Smooth muscle cell (in vitro differentiated cells): Measurements from ENCODE around the gene TRAPPC8. TPM values are rescaled to one million over a fixed set of nuclear protein-coding genes. Genes with fewer than 3 reads are reported as not detected.

ENCODE experiments used
- DNase-seq: peaks from one replicate; lab custom pipeline; 2025; ENCODE audit not compliant: unreplicated experiment; lab: John Stamatoyannopoulos, UW
- H2AFZ ChIP-seq: fragments of 200-600 bp; sonication (generic); 2 replicates; pipeline ENCODE4 v1.6.0; 2016; ENCODE audit warnings: antibody characterized with exemption, low read depth, mild to moderate bottlenecking
- H3F3A ChIP-seq: fragments of 200-600 bp; sonication (generic); 2 replicates; pipeline ENCODE4 v1.6.0; 2017; ENCODE audit warnings: antibody characterized with exemption, low read depth
- H3K27ac ChIP-seq: fragments of 200-600 bp; sonication (generic); 2 replicates; pipeline ENCODE4 v1.5.1; 2016; ENCODE audit warnings: low read depth, mild to moderate bottlenecking
- H3K27me3 ChIP-seq: fragments of 200-600 bp; sonication (generic); 2 replicates; pipeline ENCODE4 v1.6.1; 2016; ENCODE audit warnings: low read depth, mild to moderate bottlenecking
- H3K36me3 ChIP-seq: fragments of 200-600 bp; sonication (generic); 2 replicates; pipeline ENCODE4 v1.5.1; 2016; ENCODE audit warnings: low read depth
- H3K4me1 ChIP-seq: fragments of 200-600 bp; sonication (generic); 2 replicates; pipeline ENCODE4 v1.5.1; 2016; ENCODE audit warnings: low read depth
- H3K4me2 ChIP-seq: fragments of 200-600 bp; sonication (generic); 2 replicates; pipeline ENCODE4 v1.6.0; 2016; ENCODE audit warnings: mild to moderate bottlenecking
- H3K4me3 ChIP-seq: fragments of 200-600 bp; sonication (generic); 2 replicates; pipeline ENCODE4 v1.5.1; 2016; ENCODE audit warnings: mild to moderate bottlenecking
- H3K79me2 ChIP-seq: fragments of 200-600 bp; sonication (generic); 2 replicates; pipeline ENCODE4 v1.6.0; 2016; ENCODE audit warnings: low read depth, mild to moderate bottlenecking
- H3K9ac ChIP-seq: fragments of 200-600 bp; sonication (generic); 2 replicates; pipeline ENCODE4 v1.6.0; 2016; ENCODE audit warnings: low read depth
- H3K9me3 ChIP-seq: fragments of 200-600 bp; sonication (generic); replicated peaks from 2 replicates; pipeline ENCODE4 v1.5.1; 2016; ENCODE audit warnings: low read depth
- H4K20me1 ChIP-seq: fragments of 200-600 bp; sonication (generic); 2 replicates; pipeline ENCODE4 v1.6.0; 2016; ENCODE audit warnings: low read depth
- CTCF ChIP-seq: fragments of 200-600 bp; sonication (generic); IDR thresholded peaks from 2 replicates; pipeline ENCODE4 v1.5.1; 2017; ENCODE audit warnings: borderline replicate concordance, mild to moderate bottlenecking, antibody characterized with exemption; ENCODE audit not compliant: insufficient read depth, poor library complexity, severe bottlenecking
- WGBS: methylation state at CpG from one replicate; pipeline ENCODE4 v1.1.7; 2016; ENCODE audit warnings: low lambda C conversion rate; 5-methylcytosine and 5-hydroxymethylcytosine counted together
- polyA plus RNA-seq: library from polyadenylated mRNA; unstranded; fragments of >200 nt; fragmentation: Nextera tagmentation; extraction: Ambion mirVana; gene quantifications from 2 replicates; pipeline ENCODE4 v1.2.1, GENCODE V29; 2016
- total RNA-seq: library from RNA; depleted of rRNA; stranded (reverse); fragments of >200 nt; gene quantifications from 2 replicates; pipeline ENCODE4 v1.2.3, GENCODE V29; 2014

TRAPPC8 gene
- total and polyA plus RNA-seq, 2 experiments from 2014 or later = 4.8 to 35.6 TPM

GRCh38 chr18:31878358-31878757 lies 64.6 kb downstream of the TRAPPC8 start:
- Histone ChIP-seq H3K27me3 (no peaks in the 10 kb centered on the region), H3K36me3 (peaks cover 23% of the 10 kb centered on the region), H3K4me2 (no peak overlapping the region), H3K4me3 (no peak overlapping the region), H3K4me1 (no peaks in the 10 kb centered on the region), H3K27ac (no peak overlapping the region), H3K9ac (no peak overlapping the region), H3K9me3 (peaks cover 9% of the 10 kb centered on the region), H4K20me1 (no peaks in the 10 kb centered on the region), H2AFZ (no peak overlapping the region), H3K79me2 (peaks cover 9% of the 10 kb centered on the region), H3F3A (no peaks in the 10 kb centered on the region)
- 98% methylated on average over 4 of the region's 4 CpGs for WGBS
- DNase-seq = no peak
- TF ChIP-seq CTCF = no peak

- Histone ChIP-seq H3K27ac (no peak overlapping the region), H3K4me3 (no peak overlapping the region), H3F3A (no peaks in the 10 kb centered on the region), H4K20me1 (no peaks in the 10 kb centered on the region), H3K36me3 (peaks cover 26% of the 10 kb centered on the region), H3K27me3 (no peaks in the 10 kb centered on the region), H3K9me3 (peaks cover 9% of the 10 kb centered on the region), H3K9ac (no peak overlapping the region), H3K4me2 (no peak overlapping the region), H2AFZ (no peak overlapping the region), H3K79me2 (peaks cover 9% of the 10 kb centered on the region), H3K4me1 (no peaks in the 10 kb centered on the region)
- no peak for TF ChIP-seq CTCF
- no peak for DNase-seq
- 98% methylated on average over 5 of the region's 5 CpGs for WGBS
Measured at GRCh38 chr18:31877900-31878299, 65.0 kb downstream of the TRAPPC8 start.

- Histone ChIP-seq H3K27ac (no peak overlapping the region), H2AFZ (no peak overlapping the region), H3K9ac (no peak overlapping the region), H3F3A (no peaks in the 10 kb centered on the region), H3K4me2 (no peak overlapping the region), H3K36me3 (peaks cover 20% of the 10 kb centered on the region), H3K27me3 (no peaks in the 10 kb centered on the region), H3K9me3 (peaks cover 3% of the 10 kb centered on the region), H3K4me1 (no peaks in the 10 kb centered on the region), H3K79me2 (peaks cover 9% of the 10 kb centered on the region), H3K4me3 (no peak overlapping the region), H4K20me1 (no peaks in the 10 kb centered on the region)
- WGBS = 68% methylated on average over 4 of the region's 4 CpGs
- no peak for DNase-seq
- TF ChIP-seq CTCF = no peak
Measured at GRCh38 chr18:31876707-31877106, 66.2 kb downstream of the TRAPPC8 start.

- Histone ChIP-seq H3K4me1 (no peaks in the 10 kb centered on the region), H3K4me2 (no peak overlapping the region), H3K9ac (no peak overlapping the region), H4K20me1 (no peaks in the 10 kb centered on the region), H3K27ac (no peak overlapping the region), H3K4me3 (no peak overlapping the region), H3K27me3 (no peaks in the 10 kb centered on the region), H3F3A (no peaks in the 10 kb centered on the region), H2AFZ (no peak overlapping the region), H3K36me3 (peaks cover 12% of the 10 kb centered on the region), H3K9me3 (no peaks in the 10 kb centered on the region), H3K79me2 (peaks cover 3% of the 10 kb centered on the region)
- no peak for TF ChIP-seq CTCF
- no peak for DNase-seq
- 98% methylated on average over 2 of the region's 2 CpGs for WGBS
Measured at GRCh38 chr18:31875301-31875700, 67.6 kb downstream of the TRAPPC8 start.
